ENCODE data around the gene PI4KA. TPM values are rescaled to one million over a fixed set of nuclear protein-coding genes. Genes with fewer than 3 reads are reported as not detected.
A peak's percentile ranks its signal among the peaks of the same experiment; 100 is the strongest.

PI4KA gene
- total RNA-seq, 4 donors from 2014 or later: 85.0 to 127 (median 101) TPM

DNA sequence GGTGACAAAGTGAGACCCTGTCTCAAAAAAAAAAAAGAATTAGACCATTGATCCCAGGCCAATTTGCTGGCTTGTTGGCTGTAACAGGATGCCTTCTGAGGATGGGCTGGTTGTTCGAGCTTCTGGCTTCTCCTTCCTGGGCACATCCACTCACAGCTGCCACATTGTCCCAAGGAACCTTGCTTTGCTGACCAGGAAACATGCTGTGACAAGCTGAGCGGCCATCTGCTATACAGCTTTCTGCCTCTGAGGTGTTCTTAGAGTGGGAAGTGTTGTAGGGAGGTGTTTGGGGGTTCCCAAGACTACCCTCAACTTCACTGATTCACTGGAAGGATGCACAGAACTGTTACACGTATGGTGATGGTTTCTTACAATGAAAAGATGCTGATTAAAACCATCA lies 6.7 kb upstream of the PI4KA start:
- intact Hi-C loops (cut with DNase I): no loop called here

DNA sequence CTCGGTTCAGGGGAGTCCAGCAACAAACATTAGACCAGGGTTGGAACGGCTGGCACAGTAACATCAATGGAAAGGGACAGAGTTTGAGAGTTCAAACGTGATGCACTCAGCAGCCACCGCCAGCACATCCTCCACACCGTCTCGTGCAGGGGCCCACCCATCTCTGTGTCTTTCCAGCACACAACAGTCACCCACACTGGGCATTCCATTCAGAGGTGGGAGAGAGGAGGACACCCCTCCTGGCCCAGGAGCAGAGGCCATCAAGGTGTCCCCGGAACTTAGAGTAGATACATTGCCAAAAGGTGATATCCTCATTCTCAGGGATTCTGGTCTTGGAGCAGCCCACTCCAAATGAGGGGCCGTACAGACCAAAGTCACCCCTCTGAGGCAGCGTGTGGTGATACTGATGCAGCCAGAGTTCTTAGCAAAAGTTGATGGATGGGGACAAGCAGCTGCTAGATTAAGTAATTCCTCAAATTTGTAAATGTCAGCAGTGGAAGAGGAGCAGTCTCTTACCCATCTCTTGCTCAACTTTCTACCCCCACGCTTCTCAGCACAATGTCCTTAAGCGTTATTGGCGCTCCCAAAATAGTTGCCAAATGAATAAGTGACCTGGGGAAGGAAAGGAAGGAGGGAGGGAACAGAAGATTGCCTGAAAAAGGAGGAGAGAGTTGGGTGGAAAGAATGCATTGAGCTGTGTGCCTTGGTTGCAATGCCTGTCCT lies 5.7 kb upstream of the PI4KA start:
- no peaks in the 10 kb centered on the region for H3K9me3 ChIP-seq
- no peak overlapping the region for H3K27ac ChIP-seq
- H3K27me3 ChIP-seq: no peaks in the 10 kb centered on the region
- no peak overlapping the region for H3K4me3 ChIP-seq (replicated peaks in 1 of 3)
- no peak for DNase-seq
- peaks cover 15 to 20% of the 10 kb centered on the region in 2 donors for H3K4me1 ChIP-seq
- WGBS, 2 donors: 89 to 91% methylated on average over 12 of the region's 12 CpGs
- intact Hi-C loops (cut with DNase I): loop anchor here (5.0 kb wide), 1 partner anchor 48 kb away; no protein-coding TSS in a partner anchor
- no peak for TF ChIP-seq POLR2A (IDR thresholded peaks at IDR 0.05)
- TF ChIP-seq, protein P1, sequence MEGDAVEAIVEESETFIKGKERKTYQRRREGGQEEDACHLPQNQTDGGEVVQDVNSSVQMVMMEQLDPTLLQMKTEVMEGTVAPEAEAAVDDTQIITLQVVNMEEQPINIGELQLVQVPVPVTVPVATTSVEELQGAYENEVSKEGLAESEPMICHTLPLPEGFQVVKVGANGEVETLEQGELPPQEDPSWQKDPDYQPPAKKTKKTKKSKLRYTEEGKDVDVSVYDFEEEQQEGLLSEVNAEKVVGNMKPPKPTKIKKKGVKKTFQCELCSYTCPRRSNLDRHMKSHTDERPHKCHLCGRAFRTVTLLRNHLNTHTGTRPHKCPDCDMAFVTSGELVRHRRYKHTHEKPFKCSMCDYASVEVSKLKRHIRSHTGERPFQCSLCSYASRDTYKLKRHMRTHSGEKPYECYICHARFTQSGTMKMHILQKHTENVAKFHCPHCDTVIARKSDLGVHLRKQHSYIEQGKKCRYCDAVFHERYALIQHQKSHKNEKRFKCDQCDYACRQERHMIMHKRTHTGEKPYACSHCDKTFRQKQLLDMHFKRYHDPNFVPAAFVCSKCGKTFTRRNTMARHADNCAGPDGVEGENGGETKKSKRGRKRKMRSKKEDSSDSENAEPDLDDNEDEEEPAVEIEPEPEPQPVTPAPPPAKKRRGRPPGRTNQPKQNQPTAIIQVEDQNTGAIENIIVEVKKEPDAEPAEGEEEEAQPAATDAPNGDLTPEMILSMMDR (IDR thresholded peaks at IDR 0.05): no peak
- H3K36me3 ChIP-seq: no peaks in the 10 kb centered on the region

More for the DNA sequence above, 6.7 kb upstream of the PI4KA start:
- TF ChIP-seq POLR2A (IDR thresholded peaks at IDR 0.05): no peak
- TF ChIP-seq, protein P1 (IDR thresholded peaks at IDR 0.05): no peak
- H3K27me3 ChIP-seq: no peaks in the 10 kb centered on the region
- no peak for DNase-seq
- WGBS, 2 donors: 95 to 98% methylated on average over 3 of the region's 3 CpGs
- H3K4me1 ChIP-seq: peaks cover 8 to 13% of the 10 kb centered on the region in 2 donors
- H3K27ac ChIP-seq: no peak overlapping the region
- H3K4me3 ChIP-seq (replicated peaks in 1 of 3): no peak overlapping the region
- H3K36me3 ChIP-seq: peaks cover 0 to 5% of the 10 kb centered on the region in 2 donors
- no peaks in the 10 kb centered on the region for H3K9me3 ChIP-seq

DNA sequence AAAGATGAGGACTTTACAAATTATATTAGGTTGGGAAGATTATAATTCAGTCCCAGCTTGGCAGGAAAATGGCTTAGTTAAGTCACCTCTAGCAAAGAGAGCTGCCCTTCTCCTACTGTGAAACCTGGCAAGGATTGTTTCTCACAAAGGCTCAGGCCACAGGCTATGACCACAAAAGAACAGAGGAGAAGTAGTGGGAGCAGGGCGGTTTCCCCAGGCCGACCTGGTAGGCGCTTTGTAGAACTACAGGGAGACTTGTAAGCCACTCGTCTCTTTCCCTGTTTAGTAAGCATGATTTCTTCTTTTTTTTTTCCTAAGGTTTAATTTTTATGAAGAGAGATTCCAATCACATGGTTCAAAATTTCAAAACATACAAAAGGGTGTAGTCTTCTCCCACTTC lies 4.8 kb upstream of the PI4KA start:
- Histone ChIP-seq H3K36me3 (no peaks in the 10 kb centered on the region), H3K4me3 (replicated peaks in 1 of 3) (no peak overlapping the region), H3K9me3 (no peaks in the 10 kb centered on the region), H3K27me3 (no peaks in the 10 kb centered on the region), H3K4me1 (peaks cover 17 to 21% of the 10 kb centered on the region in 2 donors), H3K27ac (no peak overlapping the region)
- DNase-seq: no peak
- intact Hi-C loops (cut with DNase I): loop anchor here (5.0 kb wide), 1 partner anchor 49 kb away; no protein-coding TSS in a partner anchor
- TF ChIP-seq, protein P1 (IDR thresholded peaks at IDR 0.05): no peak
- TF ChIP-seq POLR2A (IDR thresholded peaks at IDR 0.05): no peak
- WGBS, 2 donors: 87 to 88% methylated on average over 4 of the region's 4 CpGs

DNA sequence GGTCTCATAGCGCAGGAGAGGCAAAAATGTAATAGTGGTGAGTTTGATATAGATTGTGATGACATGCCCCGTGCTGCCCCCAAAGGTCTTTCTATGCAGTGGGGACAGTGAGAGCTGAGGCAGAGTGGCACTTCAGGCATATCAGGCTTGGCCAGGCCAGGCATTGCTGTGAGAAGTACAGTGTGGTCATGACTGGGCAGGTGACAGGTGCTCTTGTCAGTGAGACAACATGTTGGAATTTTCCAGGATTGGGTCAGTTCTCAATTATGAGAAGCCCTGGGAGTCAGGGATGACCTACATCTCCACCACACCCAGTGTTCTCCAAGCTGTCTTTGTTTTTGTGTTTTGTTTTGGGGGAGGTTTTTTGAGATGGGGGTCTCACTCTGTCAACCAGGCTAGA lies 3.9 kb upstream of the PI4KA start:
- DNase-seq: no peak
- TF ChIP-seq, protein P1 (IDR thresholded peaks at IDR 0.05): no peak
- no peak for TF ChIP-seq POLR2A (IDR thresholded peaks at IDR 0.05)
- WGBS, 2 donors: 63 to 98% methylated on average over 2 of the region's 2 CpGs
- Histone ChIP-seq H3K9me3 (no peaks in the 10 kb centered on the region), H3K27ac (no peak overlapping the region), H3K27me3 (no peaks in the 10 kb centered on the region), H3K4me3 (replicated peaks in 1 of 3) (no peak overlapping the region), H3K36me3 (no peaks in the 10 kb centered on the region), H3K4me1 (peaks cover 17 to 22% of the 10 kb centered on the region in 2 donors)
- intact Hi-C loops (cut with DNase I): loop anchor here (5.0 kb wide), 1 partner anchor 50 kb away; no protein-coding TSS in a partner anchor

DNA sequence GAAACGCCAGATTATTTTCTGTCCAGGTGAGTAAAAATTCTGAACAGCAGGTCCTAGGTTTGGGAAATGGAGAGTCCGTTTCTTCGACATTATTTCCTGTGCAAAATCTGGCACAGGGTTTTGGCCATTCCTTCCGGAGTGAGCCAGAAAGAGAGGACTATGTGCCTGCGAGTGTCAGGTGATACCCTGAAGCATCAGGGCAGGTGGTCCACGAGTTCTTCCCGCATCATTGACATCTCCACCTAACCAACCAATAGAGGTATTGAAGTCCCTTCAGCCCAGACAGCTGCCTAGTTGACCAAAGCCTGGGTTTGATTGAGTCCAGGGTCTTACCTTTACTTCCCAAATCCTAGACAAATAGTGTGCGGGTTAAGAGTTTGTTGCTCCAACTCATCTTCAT lies 1.0 kb upstream of the PI4KA start:
- TF ChIP-seq, protein P1 (IDR thresholded peaks at IDR 0.05): no peak
- TF ChIP-seq POLR2A (IDR thresholded peaks at IDR 0.05): no peak

More for the DNA sequence above, 1.0 kb upstream of the PI4KA start:
- peak overlapping the region in 2 of 3 donors; percentile 66 to 73 for H3K27ac ChIP-seq
- no peaks in the 10 kb centered on the region for H3K27me3 ChIP-seq
- no peak for DNase-seq
- H3K36me3 ChIP-seq: no peaks in the 10 kb centered on the region
- WGBS, 2 donors: 31 to 41% methylated on average over 8 of the region's 8 CpGs
- H3K4me1 ChIP-seq: peaks cover 31 to 32% of the 10 kb centered on the region in 2 donors
- intact Hi-C loops (cut with DNase I): loop anchor here (5.0 kb wide), 1 partner anchor 53 kb away; no protein-coding TSS in a partner anchor
- H3K9me3 ChIP-seq: no peaks in the 10 kb centered on the region
- peak overlapping the region; percentile 19 to 88 (median 63) for H3K4me3 ChIP-seq (replicated peaks in 1 of 3)
